Gastrocnemius medialis (tissue), 4 donors: ENCODE results near the gene DNAJC7.

Experiments
- POLR2A ChIP-seq, 2 donors: fragments of 450-650 bp; IDR thresholded peaks; one replicate each; pipeline ENCODE4 v1.6.1; 2017; ENCODE audit warnings: antibody characterized with exemption in 2 of 2, mild to moderate bottlenecking in 2 of 2, moderate library complexity in 2 of 2
- TF ChIP-seq, protein P1 (sequence below), 5 experiments: fragments of 450-650 bp in 3 of 5; fragments of 200-600 bp in 2 of 5; sonication (generic) in 2 of 5; IDR thresholded peaks in 4 of 5; conservative IDR thresholded peaks in 1 of 5; 1 replicate in 4 of 5; 2 replicates in 1 of 5; pipeline ENCODE4 v1.5.1; 2016 to 2019; ENCODE audit warnings: antibody characterized with exemption in 5 of 5, mild to moderate bottlenecking in 3 of 5, moderate library complexity in 3 of 5

DNA sequence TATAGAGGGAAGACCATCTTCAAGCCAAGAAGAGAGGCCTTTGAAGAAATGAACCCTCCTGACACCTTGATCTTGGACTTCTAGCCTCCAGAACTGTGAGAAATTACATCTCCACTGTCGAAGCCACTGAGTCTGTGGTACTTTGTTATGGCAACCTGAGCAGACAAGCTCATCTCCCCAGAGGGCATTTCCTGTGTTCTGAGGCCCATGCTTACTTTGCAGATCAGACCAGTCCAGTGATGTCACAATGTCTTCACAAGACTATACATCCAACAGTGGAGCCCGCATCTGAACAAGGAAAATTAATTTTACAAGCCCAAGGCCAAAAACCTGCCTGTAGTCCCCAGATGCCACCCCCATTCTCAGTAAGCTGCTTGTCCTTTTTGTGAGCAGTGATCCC is 48.0 kb upstream of the DNAJC7 start:
- TF ChIP-seq POLR2A (IDR thresholded peaks at IDR 0.05): no peak
- TF ChIP-seq, protein P1, sequence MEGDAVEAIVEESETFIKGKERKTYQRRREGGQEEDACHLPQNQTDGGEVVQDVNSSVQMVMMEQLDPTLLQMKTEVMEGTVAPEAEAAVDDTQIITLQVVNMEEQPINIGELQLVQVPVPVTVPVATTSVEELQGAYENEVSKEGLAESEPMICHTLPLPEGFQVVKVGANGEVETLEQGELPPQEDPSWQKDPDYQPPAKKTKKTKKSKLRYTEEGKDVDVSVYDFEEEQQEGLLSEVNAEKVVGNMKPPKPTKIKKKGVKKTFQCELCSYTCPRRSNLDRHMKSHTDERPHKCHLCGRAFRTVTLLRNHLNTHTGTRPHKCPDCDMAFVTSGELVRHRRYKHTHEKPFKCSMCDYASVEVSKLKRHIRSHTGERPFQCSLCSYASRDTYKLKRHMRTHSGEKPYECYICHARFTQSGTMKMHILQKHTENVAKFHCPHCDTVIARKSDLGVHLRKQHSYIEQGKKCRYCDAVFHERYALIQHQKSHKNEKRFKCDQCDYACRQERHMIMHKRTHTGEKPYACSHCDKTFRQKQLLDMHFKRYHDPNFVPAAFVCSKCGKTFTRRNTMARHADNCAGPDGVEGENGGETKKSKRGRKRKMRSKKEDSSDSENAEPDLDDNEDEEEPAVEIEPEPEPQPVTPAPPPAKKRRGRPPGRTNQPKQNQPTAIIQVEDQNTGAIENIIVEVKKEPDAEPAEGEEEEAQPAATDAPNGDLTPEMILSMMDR (IDR thresholded peaks at IDR 0.05 in 4 of 5, conservative IDR thresholded peaks at IDR 0.05 in 1 of 5): no peak
